Breast epithelium (tissue), 3 donors: Measurements from ENCODE around the gene PLA2G2D.

Experiments
- CTCF ChIP-seq, 3 donors: fragments of 450-650 bp; IDR thresholded peaks; one replicate each; pipeline ENCODE4 v1.5.1; 2016 to 2017; ENCODE audit warnings: antibody characterized with exemption in 3 of 3, mild to moderate bottlenecking in 3 of 3, moderate library complexity in 3 of 3
- POLR2A ChIP-seq: fragments of 450-650 bp; IDR thresholded peaks from one replicate; pipeline ENCODE4 v1.6.1; 2016; ENCODE audit warnings: antibody characterized with exemption, mild to moderate bottlenecking, moderate library complexity

- TF ChIP-seq POLR2A: no peak
- TF ChIP-seq CTCF (IDR thresholded peaks at IDR 0.05): no peak
Measured at GRCh38 chr1:20102875-20103274, 16.5 kb downstream of the PLA2G2D start.
